SK-N-MC (cell line): ENCODE results near the gene TIMM8A.

Experiments used
- EZH2 ChIP-seq: fragments of 200-600 bp; sonication (generic); IDR thresholded peaks from one replicate; pipeline ENCODE4 v1.6.1; 2017; ENCODE audit warnings: antibody characterized with exemption
- POLR2AphosphoS5 ChIP-seq: IDR thresholded peaks from 2 replicates; pipeline ENCODE4 v1.6.1; 2012; ENCODE audit warnings: mild to moderate bottlenecking, low read depth, low read length, borderline replicate concordance

- TF ChIP-seq EZH2 (no peak), POLR2AphosphoS5 (no peak)
These were observed 13.6 kb upstream of the TIMM8A start for GRCh38 chrX:101362116-101362515.
